ENCODE measurements around the gene MRPL30. TPM values are rescaled to one million over a fixed set of nuclear protein-coding genes. Genes with fewer than 3 reads are reported as not detected.
A peak's percentile ranks its signal among the peaks of the same experiment; 100 is the strongest.

Gene MRPL30
- total and polyA plus RNA-seq, 2 of the 8 experiments (the other 6 are each of a cell fraction or from before 2014, with no cell fraction given) = 22.3 to 46.2 TPM

DNA sequence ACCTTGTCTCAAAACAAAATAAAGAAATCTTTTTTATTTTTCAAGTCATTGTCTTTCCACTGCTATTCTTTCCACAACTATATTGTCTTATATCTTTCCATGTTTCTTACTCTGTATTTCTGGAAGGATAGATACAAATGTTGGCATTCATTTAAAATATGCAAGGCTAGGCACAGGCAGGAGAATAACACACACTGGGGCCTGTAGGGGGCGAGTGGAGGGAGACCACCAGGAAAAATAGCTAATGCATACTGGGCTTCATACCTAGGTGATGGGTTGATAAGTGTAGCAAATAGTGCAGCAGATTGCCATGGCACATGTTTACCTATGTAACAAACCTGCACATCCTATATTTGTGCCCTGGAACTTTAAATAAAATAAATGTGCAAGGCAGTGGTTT is 9.6 kb downstream of the MRPL30 start:
- no peak overlapping the region for H3K27ac ChIP-seq (ENCODE audit: low read depth, low read length)
- H3K4me1 ChIP-seq (replicated peaks in 1 of 4; ENCODE audit: control insufficient read depth in 3 of 4, insufficient read depth in 4 of 4, low read length in 3 of 4) = no peaks in the 10 kb centered on the region
- H3K9ac ChIP-seq (replicated peaks in 1 of 4; ENCODE audit: extremely low read depth in 1 of 4, low read depth in 3 of 4, low read length in 3 of 4) = no peak overlapping the region
- no peak overlapping the region for H2BK12ac ChIP-seq (ENCODE audit: low read depth, low read length)
- no peak overlapping the region for H2BK20ac ChIP-seq (ENCODE audit: low read length)
- H3K23ac ChIP-seq (ENCODE audit: insufficient read length) = no peak overlapping the region
- CTCF ChIA-PET (ENCODE audit: partially characterized antibody) = interaction anchor here (0.6 to 1.6 kb wide), 2 partner anchors 10 to 1439 kb away, joined by 3 read pairs; no protein-coding TSS in a partner anchor
- no peak overlapping the region for H4K8ac ChIP-seq (ENCODE audit: extremely low read depth, insufficient read depth, low read length)
- 80% methylated on average over 1 of the region's 1 CpG; no CpG with 5 or more reads in 1 of the 2 experiments for WGBS, 2 experiments (ENCODE audit: extremely low coverage in 1 of 2, insufficient coverage in 1 of 2, insufficient read length in 1 of 2, insufficient replicate concordance in 2 of 2, low coverage in 1 of 2, low lambda C conversion rate in 2 of 2, missing lambda C conversion rate in 1 of 2)
- H4K91ac ChIP-seq (replicated peaks; ENCODE audit: insufficient read length, low read length) = no peak overlapping the region
- 0 out of 2 replicates have a peak, but pooled peaks cover 1% of the 10 kb centered on the region for H3K23me2 ChIP-seq (ENCODE audit: low read depth, low read length)
- H4K5ac ChIP-seq (ENCODE audit: insufficient read length, low read depth, low read length) = no peak overlapping the region
- H3K56ac ChIP-seq (replicated peaks; ENCODE audit: insufficient read length, low read depth, low read length) = no peak overlapping the region
- POLR2A ChIA-PET (ENCODE audit: partially characterized antibody) = no interaction called here
- H3K14ac ChIP-seq (ENCODE audit: insufficient read length) = no peak overlapping the region
- no peak overlapping the region for H3K4me3 ChIP-seq (ENCODE audit: extremely low read depth in 1 of 4, insufficient read depth in 2 of 4, low read depth in 3 of 4, low read length in 4 of 4)
- no peaks in the 10 kb centered on the region for H3K27me3 ChIP-seq (replicated peaks in 1 of 4; ENCODE audit: control insufficient read depth in 3 of 4, extremely low read depth in 1 of 4, insufficient read depth in 3 of 4, low read length in 3 of 4)
- H2BK120ac ChIP-seq (replicated peaks; ENCODE audit: low read depth, low read length) = no peak overlapping the region
- no peak overlapping the region for H2AK5ac ChIP-seq (ENCODE audit: low read depth, low read length)
- H3K4me2 ChIP-seq (ENCODE audit: insufficient read depth in 1 of 2, low read depth in 2 of 2, low read length in 2 of 2) = no peak overlapping the region
- H2AFZ ChIP-seq (ENCODE audit: low read length) = no peak overlapping the region
- H3K18ac ChIP-seq (ENCODE audit: extremely low read depth, low read length) = no peak overlapping the region
- H3K4ac ChIP-seq (replicated peaks; ENCODE audit: insufficient read length, low read depth, low read length) = no peak overlapping the region
- no peak overlapping the region for H2BK15ac ChIP-seq (ENCODE audit: low read length)
- peaks cover 0 to 1% of the 10 kb centered on the region in 2 experiments for H4K20me1 ChIP-seq (replicated peaks in 1 of 2; ENCODE audit: control insufficient read depth in 1 of 2, insufficient read depth in 2 of 2, low read length in 2 of 2)
- no peak for FAIRE-seq
- H3K79me1 ChIP-seq (ENCODE audit: low read depth, low read length) = no peaks in the 10 kb centered on the region
- H3K79me2 ChIP-seq (ENCODE audit: control insufficient read depth in 1 of 2, insufficient read depth in 2 of 2, low read length in 2 of 2) = peaks cover 0 to 36% of the 10 kb centered on the region in 2 experiments; a peak in 2 of 4 replicates
- no peak for DNase-seq (ENCODE audit: low read depth in 1 of 2, low spot score in 2 of 2)
- H3K36me3 ChIP-seq (ENCODE audit: control insufficient read depth in 2 of 4, insufficient read depth in 4 of 4, low read length in 3 of 4) = peaks cover 3 to 39% (median 20%) of the 10 kb centered on the region in 4 experiments; a peak in 7 of 8 replicates
- no peak overlapping the region for H2BK5ac ChIP-seq (ENCODE audit: low read depth, low read length)
- no peaks in the 10 kb centered on the region for H3K9me3 ChIP-seq (ENCODE audit: insufficient read depth in 2 of 2, low read depth in 1 of 2, low read length in 1 of 2)
- TF ChIP-seq YY1 (IDR thresholded peaks at IDR 0.05; ENCODE audit: low read depth, low read length) (no peak), TCF12 (IDR thresholded peaks at IDR 0.05; ENCODE audit: low read depth, low read length) (no peak), CTCF (IDR thresholded peaks at IDR 0.05; ENCODE audit: control extremely low read depth in 1 of 3, insufficient read depth in 1 of 3, low read depth in 1 of 3, low read length in 3 of 3) (peak in 1 of 3 experiments; percentile 28; a peak in 1 of 4 replicates), NANOG (IDR thresholded peaks at IDR 0.05; ENCODE audit: insufficient read depth, low read depth, low read length, poor library complexity, severe bottlenecking) (no peak), BACH1 (IDR thresholded peaks at IDR 0.05; ENCODE audit: low read length) (no peak), NRF1 (IDR thresholded peaks at IDR 0.05; ENCODE audit: low read depth, low read length) (no peak), CBX5 (IDR thresholded peaks at IDR 0.05; ENCODE audit: low read depth, low read length) (no peak), RBBP5 (IDR thresholded peaks at IDR 0.05; ENCODE audit: borderline replicate concordance, low read depth, low read length) (no peak), FOSL1 (IDR thresholded peaks at IDR 0.05; ENCODE audit: insufficient read depth, low read depth, low read length) (no peak), POLR2AphosphoS5 (IDR thresholded peaks at IDR 0.05; ENCODE audit: low read depth, low read length) (no peak), SUZ12 (IDR thresholded peaks at IDR 0.05; ENCODE audit: low read length) (no peak), HDAC6 (IDR thresholded peaks at IDR 0.05; ENCODE audit: low read depth, low read length) (no peak)
